Mesendoderm (in vitro differentiated cells): ENCODE measurements around the gene RCBTB1.

Experiments used
- DNase-seq: peaks from one replicate; pipeline ENCODE4 v3.0.0; 2013
- H2AK5ac ChIP-seq: 2 replicates; pipeline ENCODE4 v1.6.1; 2013; ENCODE audit warnings: low read length, inconsistent platforms
- H2BK120ac ChIP-seq: 2 replicates; pipeline ENCODE4 v1.6.1; 2013; ENCODE audit warnings: low read depth, mild to moderate bottlenecking, low read length, moderate library complexity, mixed read lengths
- H2BK15ac ChIP-seq: replicated peaks from 2 replicates; pipeline ENCODE4 v1.6.1; 2013; ENCODE audit warnings: low read depth, mild to moderate bottlenecking, moderate library complexity
- H2BK5ac ChIP-seq: 2 replicates; pipeline ENCODE4 v1.6.1; 2013; ENCODE audit warnings: low read length, inconsistent platforms
- H3K18ac ChIP-seq: 2 replicates; pipeline ENCODE4 v1.6.1; 2013; ENCODE audit warnings: mild to moderate bottlenecking, low read length, mixed read lengths
- H3K23ac ChIP-seq: one replicate; pipeline ENCODE4 v1.6.1; 2013; ENCODE audit warnings: low read length
- H3K27ac ChIP-seq: 2 replicates; pipeline ENCODE4 v1.5.1; 2013; ENCODE audit warnings: low read depth, mild to moderate bottlenecking, inconsistent platforms, low read length, moderate library complexity
- H3K27me3 ChIP-seq: 2 replicates; pipeline ENCODE4 v1.6.1; 2013; ENCODE audit warnings: low read length, control low read depth, mild to moderate bottlenecking, inconsistent platforms; ENCODE audit not compliant: insufficient read depth, poor library complexity
- H3K36me3 ChIP-seq: 2 replicates; pipeline ENCODE4 v1.6.1; 2013; ENCODE audit warnings: low read length, inconsistent platforms; ENCODE audit not compliant: control insufficient read depth, insufficient read depth
- H3K4ac ChIP-seq: one replicate; pipeline ENCODE4 v1.6.1; 2013; ENCODE audit warnings: low read depth, mild to moderate bottlenecking, low read length, moderate library complexity
- H3K4me1 ChIP-seq: 2 replicates; pipeline ENCODE4 v1.6.1; 2013; ENCODE audit warnings: low read depth, low read length, inconsistent platforms; ENCODE audit not compliant: control insufficient read depth
- H3K4me2 ChIP-seq: 2 replicates; pipeline ENCODE4 v1.6.1; 2013; ENCODE audit warnings: low read length
- H3K4me3 ChIP-seq: 2 replicates; pipeline ENCODE4 v1.5.1; 2013; ENCODE audit warnings: mild to moderate bottlenecking, low read length
- H3K56ac ChIP-seq: one replicate; pipeline ENCODE4 v1.6.1; 2013; ENCODE audit warnings: low read length
- H3K79me1 ChIP-seq: 2 replicates; pipeline ENCODE4 v1.6.1; 2013; ENCODE audit warnings: low read length, inconsistent platforms
- H3K79me2 ChIP-seq: 2 replicates; pipeline ENCODE4 v1.6.1; 2013; ENCODE audit warnings: mild to moderate bottlenecking, low read length; ENCODE audit not compliant: control insufficient read depth, insufficient read depth
- H3K9ac ChIP-seq: 2 replicates; pipeline ENCODE4 v1.6.1; 2013; ENCODE audit warnings: low read length, inconsistent platforms
- H4K5ac ChIP-seq: one replicate; pipeline ENCODE4 v1.6.1; 2013; ENCODE audit warnings: low read length
- H4K8ac ChIP-seq: one replicate; pipeline ENCODE4 v1.6.1; 2013; ENCODE audit warnings: low read depth, mild to moderate bottlenecking, control low read depth, low read length, moderate library complexity
- WGBS: extraction: QIAGEN DNeasy Blood & Tissue Kit; methylation state at CpG from one replicate; pipeline ENCODE4 v1.1.7; 2013; ENCODE audit warnings: low lambda C conversion rate, missing lambda C conversion rate; ENCODE audit not compliant: insufficient coverage; ENCODE audit errors: extremely low coverage; 5-methylcytosine and 5-hydroxymethylcytosine counted together

Gene RCBTB1

DNA sequence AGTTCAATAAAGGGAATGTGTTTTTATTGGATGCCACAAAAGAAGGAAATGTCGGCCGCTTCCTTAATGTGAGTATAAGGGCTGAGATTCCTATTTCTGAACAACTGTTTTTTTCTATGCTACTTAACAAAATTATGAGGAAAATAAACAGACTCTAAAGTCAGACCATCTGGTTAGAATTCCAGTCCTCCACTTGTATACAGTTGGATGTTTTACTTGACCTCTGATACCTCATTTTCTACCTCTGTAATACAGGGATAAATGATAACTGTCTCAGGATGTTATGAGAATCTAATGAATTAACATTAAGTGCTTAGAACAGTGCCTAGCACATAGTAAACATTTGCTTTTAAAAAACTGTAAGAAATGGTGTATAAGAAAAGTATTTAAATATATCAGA is 96.8 kb downstream of the RCBTB1 start:
- Histone ChIP-seq H2BK120ac (no peak overlapping the region), H3K79me1 (no peaks in the 10 kb centered on the region), H4K5ac (no peak overlapping the region), H3K4me1 (no peaks in the 10 kb centered on the region), H3K4me2 (no peak overlapping the region), H2AK5ac (no peak overlapping the region), H3K23ac (no peak overlapping the region), H3K27ac (no peak overlapping the region), H3K4ac (no peak overlapping the region), H3K79me2 (no peaks in the 10 kb centered on the region), H4K8ac (no peak overlapping the region), H3K36me3 (no peaks in the 10 kb centered on the region), H3K56ac (no peak overlapping the region), H3K9ac (no peak overlapping the region), H3K4me3 (no peak overlapping the region), H2BK5ac (no peak overlapping the region), H3K27me3 (no peaks in the 10 kb centered on the region), H2BK15ac (no peak overlapping the region), H3K18ac (no peak overlapping the region)
- no CpG with 5 or more reads among the region's 2 CpGs for WGBS
- DNase-seq = no peak
